DLD1 (cell line): ENCODE results near the gene WDR43.

ENCODE experiments used
- in situ Hi-C: cut with HindIII; loops from 2 replicates; pipeline ENCODE4 v1.10.0; 2017; ENCODE audit warnings: low sequenced_read_pairs

The WDR43 gene

DNA sequence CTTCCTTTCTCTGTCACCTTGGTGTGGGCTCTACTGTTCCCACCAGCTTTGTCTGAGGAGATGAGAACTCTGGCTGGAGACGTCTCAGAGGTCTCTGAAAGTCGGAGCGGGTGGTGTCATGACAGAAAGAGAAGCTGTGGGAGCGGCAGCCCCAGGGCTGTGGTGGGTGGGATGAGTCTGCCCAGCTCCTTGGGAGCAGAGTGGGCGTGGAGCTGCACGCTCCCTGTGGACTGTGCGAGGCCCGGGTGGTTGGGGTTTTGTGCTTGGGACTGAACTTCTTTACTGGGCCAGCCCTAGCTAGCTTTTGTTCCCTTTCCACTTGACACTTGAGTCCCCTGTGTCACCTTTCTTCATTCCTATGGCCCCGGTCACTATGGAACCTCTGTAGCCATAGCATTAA, 97.0 kb downstream of the WDR43 start:
- in situ Hi-C loops, result no loop called here

- in situ Hi-C loops, result no loop called here
These were observed 98.9 kb downstream of the WDR43 start for GRCh38 chr2:28993206-28993960.

- in situ Hi-C loops, result no loop called here
These were observed 99.6 kb downstream of the WDR43 start for GRCh38 chr2:28994074-28994473.

- in situ Hi-C loops, result no loop called here
These were observed 100.2 kb downstream of the WDR43 start for GRCh38 chr2:28994679-28995078.

DNA sequence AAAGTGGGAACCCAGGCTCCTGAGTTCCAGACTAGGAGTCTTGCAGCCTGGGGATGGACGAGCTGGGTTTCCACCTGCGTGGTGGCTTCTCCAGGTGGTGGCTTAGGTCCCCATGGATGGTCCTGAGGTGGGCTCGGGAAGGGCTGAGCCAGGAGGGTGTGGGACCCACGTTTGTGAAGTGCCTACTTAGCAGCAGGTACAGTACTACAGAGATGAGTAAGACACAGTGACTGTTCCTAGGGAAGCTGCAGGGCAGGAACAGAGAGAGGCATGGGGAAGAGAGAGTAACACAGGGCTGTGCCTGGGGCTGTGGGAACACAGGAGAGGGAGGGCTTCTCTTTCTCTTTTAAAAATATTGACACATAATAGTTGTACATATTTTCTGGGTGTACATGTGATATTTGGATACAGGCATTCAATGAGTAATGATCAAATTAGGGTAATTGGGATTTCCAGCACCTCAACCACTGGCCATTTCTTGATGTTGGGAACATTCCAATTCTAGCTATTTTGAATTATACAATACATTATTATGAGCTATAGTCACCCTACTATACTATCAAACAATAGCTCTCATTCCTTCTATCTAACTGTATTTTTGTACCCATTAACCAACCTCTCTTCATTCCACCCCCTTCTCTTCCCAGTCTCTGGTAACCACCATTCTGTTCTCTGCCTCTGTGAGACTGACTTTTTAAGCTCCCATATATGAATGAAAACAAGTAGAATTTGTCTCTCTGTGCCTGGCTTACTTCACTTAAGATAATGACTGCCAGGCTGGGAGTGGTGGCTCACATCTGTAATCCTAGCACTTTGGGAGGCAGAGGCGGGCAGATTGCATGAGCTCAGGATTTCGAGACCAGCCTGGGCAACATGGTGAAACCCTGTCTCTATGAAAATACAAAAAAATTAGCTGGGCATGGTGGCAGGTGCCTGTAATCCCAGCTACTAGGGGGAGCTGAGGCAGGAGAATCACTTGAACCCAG, 101.6 kb downstream of the WDR43 start:
- in situ Hi-C loops, result no loop called here

- in situ Hi-C loops, result no loop called here
These were observed 102.9 kb downstream of the WDR43 start for GRCh38 chr2:28997237-28997846.
